K562 (cell line): ENCODE results near the gene ZCWPW1. TPM values are rescaled to one million over a fixed set of nuclear protein-coding genes. Genes with fewer than 3 reads are reported as not detected.

Source experiments
- CEBPB ChIP-seq: fragments of 450-650 bp; IDR thresholded peaks from 2 replicates; pipeline ENCODE4 v1.6.1; 2016; ENCODE audit warnings: missing genetic modification characterization, missing compliant biosample characterization
- DNMT1 ChIP-seq: fragments of 450-650 bp; IDR thresholded peaks from 2 replicates; pipeline ENCODE4 v1.6.1; 2016; ENCODE audit warnings: antibody characterized with exemption, mild to moderate bottlenecking
- ERF ChIP-seq: fragments of 450-650 bp; formaldehyde crosslinking; IDR thresholded peaks from 2 replicates; pipeline ENCODE4 v1.4.0; 2020; ENCODE audit warnings: mild to moderate bottlenecking, mixed read lengths
- GATAD2B ChIP-seq: fragments of 450-650 bp; IDR thresholded peaks from 2 replicates; pipeline ENCODE4 v1.6.1; 2017; ENCODE audit warnings: mild to moderate bottlenecking, borderline replicate concordance
- HEY1 ChIP-seq: fragments of 250-450 bp; sonication (Bioruptor Pico); IDR thresholded peaks from 2 replicates; pipeline ENCODE4 v1.5.0; 2020; ENCODE audit warnings: mild to moderate bottlenecking, moderate library complexity, borderline replicate concordance
- ILF3 ChIP-seq: fragments of 450-650 bp; IDR thresholded peaks from 2 replicates; pipeline ENCODE4 v1.6.1; 2018; ENCODE audit warnings: antibody characterized with exemption, mild to moderate bottlenecking, moderate library complexity, borderline replicate concordance
- MAFG ChIP-seq: fragments of 450-650 bp; conservative IDR thresholded peaks from 2 replicates; pipeline ENCODE4 v1.6.1; 2016; ENCODE audit warnings: missing genetic modification characterization, missing compliant biosample characterization
- TEAD2 ChIP-seq: fragments of 450-650 bp; IDR thresholded peaks from 2 replicates; pipeline ENCODE4 v1.6.1; 2016; ENCODE audit warnings: missing genetic modification characterization, control low read depth, missing compliant biosample characterization
- polyA plus RNA-seq, 8 experiments: library from polyadenylated mRNA; depleted of rRNA in 4 of 8; stranded (reverse) in 5 of 8; unstranded in 3 of 8; fragments of >200 nt; fragmentation: Nextera tagmentation in 2 of 8; fragmentation: Illumina TruSeq in 1 of 8; extraction: Ambion mirVana in 2 of 8; extraction: Trizol in 1 of 8; gene quantifications; 2 replicates each; pipeline versions ENCODE4 v1.2.1 to v1.2.3, GENCODE V29; 2011 to 2014; ENCODE audit warnings: inconsistent platforms in 1 of 8, missing spikeins in 1 of 8
- total RNA-seq, 7 experiments: library from RNA; depleted of rRNA in 6 of 7; stranded (reverse); fragments of >200 nt in 6 of 7; fragmentation: Illumina TruSeq in 2 of 7; extraction: Trizol in 2 of 7; gene quantifications; 2 replicates each; pipeline versions ENCODE4 v1.2.1 to v1.2.3, GENCODE V29; 2011 to 2021; ENCODE audit warnings: low replicate concordance in 1 of 7
- TF ChIP-seq, protein P1 (sequence below): fragments of 250-450 bp; sonication (Bioruptor Pico); IDR thresholded peaks from 2 replicates; pipeline ENCODE4 v1.5.0; 2020; ENCODE audit warnings: mild to moderate bottlenecking, borderline replicate concordance
- TF ChIP-seq, protein P2 (sequence below): fragments of 450-650 bp; IDR thresholded peaks from 2 replicates; pipeline ENCODE4 v1.6.1; 2016; ENCODE audit warnings: mild to moderate bottlenecking, moderate library complexity

ZCWPW1 gene
- total and polyA plus RNA-seq, 9 of the 15 experiments (the other 6 are each of a cell fraction or from before 2014, with no cell fraction given): 0.18 to 1.7 (median 1.2) TPM

DNA sequence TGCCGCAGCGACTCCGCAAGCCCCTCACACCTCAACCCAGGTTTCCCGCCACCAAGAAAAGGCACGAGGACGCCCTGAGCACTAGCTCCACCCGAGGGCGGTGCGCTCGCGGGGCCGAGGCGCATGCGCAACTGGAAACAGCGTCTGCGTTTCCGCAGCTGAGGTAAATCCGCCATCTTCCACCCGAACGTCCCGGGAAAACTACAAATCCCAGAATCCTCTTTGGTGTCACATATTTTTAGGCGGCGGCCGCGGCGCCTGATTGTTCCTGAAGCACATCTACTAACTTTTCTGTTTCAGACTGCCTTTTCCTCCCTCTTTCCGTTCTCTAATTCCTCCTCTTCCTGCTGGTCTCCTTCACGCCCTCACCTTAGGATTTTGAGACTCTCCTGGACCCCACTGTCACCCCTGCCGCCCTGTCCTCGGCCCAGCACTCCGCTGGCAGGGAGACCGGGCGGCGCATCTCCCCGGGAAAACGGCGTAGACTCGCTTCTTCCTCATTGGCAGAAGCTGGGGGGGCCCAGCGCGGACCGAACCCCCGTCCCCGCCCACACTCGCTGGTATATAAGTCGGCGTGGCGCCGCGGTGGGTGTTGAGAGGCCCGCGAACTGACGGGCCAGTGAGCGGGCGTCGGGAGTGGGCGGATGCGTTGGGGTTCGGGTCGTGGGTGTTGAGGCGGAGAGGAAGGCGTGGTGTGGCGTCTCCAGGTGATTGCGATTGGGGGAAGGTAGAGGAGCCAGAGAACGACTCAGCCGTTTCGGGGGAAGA is at the start of gene ZCWPW1 (continued):
- TF ChIP-seq ERF (peak; percentile 90), GATAD2B (peak; percentile 87; the same call in 1 of the 2 replicates), ILF3 (peak; percentile 92; the same call in 1 of the 2 replicates), CEBPB (tag) (no peak), MAFG (tag) (no peak), HEY1 (CRISPR knock-in tag) (no peak), TEAD2 (0 out of 2 replicates have a peak, but pooled peaks have one; percentile 34), DNMT1 (0 out of 2 replicates have a peak, but pooled peaks have one; percentile 50)
- TF ChIP-seq, protein P1, sequence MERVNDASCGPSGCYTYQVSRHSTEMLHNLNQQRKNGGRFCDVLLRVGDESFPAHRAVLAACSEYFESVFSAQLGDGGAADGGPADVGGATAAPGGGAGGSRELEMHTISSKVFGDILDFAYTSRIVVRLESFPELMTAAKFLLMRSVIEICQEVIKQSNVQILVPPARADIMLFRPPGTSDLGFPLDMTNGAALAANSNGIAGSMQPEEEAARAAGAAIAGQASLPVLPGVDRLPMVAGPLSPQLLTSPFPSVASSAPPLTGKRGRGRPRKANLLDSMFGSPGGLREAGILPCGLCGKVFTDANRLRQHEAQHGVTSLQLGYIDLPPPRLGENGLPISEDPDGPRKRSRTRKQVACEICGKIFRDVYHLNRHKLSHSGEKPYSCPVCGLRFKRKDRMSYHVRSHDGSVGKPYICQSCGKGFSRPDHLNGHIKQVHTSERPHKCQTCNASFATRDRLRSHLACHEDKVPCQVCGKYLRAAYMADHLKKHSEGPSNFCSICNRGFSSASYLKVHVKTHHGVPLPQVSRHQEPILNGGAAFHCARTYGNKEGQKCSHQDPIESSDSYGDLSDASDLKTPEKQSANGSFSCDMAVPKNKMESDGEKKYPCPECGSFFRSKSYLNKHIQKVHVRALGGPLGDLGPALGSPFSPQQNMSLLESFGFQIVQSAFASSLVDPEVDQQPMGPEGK (CRISPR knock-in tag): peak; percentile 86; the same call in 1 of the 2 replicates
- TF ChIP-seq, protein P2, sequence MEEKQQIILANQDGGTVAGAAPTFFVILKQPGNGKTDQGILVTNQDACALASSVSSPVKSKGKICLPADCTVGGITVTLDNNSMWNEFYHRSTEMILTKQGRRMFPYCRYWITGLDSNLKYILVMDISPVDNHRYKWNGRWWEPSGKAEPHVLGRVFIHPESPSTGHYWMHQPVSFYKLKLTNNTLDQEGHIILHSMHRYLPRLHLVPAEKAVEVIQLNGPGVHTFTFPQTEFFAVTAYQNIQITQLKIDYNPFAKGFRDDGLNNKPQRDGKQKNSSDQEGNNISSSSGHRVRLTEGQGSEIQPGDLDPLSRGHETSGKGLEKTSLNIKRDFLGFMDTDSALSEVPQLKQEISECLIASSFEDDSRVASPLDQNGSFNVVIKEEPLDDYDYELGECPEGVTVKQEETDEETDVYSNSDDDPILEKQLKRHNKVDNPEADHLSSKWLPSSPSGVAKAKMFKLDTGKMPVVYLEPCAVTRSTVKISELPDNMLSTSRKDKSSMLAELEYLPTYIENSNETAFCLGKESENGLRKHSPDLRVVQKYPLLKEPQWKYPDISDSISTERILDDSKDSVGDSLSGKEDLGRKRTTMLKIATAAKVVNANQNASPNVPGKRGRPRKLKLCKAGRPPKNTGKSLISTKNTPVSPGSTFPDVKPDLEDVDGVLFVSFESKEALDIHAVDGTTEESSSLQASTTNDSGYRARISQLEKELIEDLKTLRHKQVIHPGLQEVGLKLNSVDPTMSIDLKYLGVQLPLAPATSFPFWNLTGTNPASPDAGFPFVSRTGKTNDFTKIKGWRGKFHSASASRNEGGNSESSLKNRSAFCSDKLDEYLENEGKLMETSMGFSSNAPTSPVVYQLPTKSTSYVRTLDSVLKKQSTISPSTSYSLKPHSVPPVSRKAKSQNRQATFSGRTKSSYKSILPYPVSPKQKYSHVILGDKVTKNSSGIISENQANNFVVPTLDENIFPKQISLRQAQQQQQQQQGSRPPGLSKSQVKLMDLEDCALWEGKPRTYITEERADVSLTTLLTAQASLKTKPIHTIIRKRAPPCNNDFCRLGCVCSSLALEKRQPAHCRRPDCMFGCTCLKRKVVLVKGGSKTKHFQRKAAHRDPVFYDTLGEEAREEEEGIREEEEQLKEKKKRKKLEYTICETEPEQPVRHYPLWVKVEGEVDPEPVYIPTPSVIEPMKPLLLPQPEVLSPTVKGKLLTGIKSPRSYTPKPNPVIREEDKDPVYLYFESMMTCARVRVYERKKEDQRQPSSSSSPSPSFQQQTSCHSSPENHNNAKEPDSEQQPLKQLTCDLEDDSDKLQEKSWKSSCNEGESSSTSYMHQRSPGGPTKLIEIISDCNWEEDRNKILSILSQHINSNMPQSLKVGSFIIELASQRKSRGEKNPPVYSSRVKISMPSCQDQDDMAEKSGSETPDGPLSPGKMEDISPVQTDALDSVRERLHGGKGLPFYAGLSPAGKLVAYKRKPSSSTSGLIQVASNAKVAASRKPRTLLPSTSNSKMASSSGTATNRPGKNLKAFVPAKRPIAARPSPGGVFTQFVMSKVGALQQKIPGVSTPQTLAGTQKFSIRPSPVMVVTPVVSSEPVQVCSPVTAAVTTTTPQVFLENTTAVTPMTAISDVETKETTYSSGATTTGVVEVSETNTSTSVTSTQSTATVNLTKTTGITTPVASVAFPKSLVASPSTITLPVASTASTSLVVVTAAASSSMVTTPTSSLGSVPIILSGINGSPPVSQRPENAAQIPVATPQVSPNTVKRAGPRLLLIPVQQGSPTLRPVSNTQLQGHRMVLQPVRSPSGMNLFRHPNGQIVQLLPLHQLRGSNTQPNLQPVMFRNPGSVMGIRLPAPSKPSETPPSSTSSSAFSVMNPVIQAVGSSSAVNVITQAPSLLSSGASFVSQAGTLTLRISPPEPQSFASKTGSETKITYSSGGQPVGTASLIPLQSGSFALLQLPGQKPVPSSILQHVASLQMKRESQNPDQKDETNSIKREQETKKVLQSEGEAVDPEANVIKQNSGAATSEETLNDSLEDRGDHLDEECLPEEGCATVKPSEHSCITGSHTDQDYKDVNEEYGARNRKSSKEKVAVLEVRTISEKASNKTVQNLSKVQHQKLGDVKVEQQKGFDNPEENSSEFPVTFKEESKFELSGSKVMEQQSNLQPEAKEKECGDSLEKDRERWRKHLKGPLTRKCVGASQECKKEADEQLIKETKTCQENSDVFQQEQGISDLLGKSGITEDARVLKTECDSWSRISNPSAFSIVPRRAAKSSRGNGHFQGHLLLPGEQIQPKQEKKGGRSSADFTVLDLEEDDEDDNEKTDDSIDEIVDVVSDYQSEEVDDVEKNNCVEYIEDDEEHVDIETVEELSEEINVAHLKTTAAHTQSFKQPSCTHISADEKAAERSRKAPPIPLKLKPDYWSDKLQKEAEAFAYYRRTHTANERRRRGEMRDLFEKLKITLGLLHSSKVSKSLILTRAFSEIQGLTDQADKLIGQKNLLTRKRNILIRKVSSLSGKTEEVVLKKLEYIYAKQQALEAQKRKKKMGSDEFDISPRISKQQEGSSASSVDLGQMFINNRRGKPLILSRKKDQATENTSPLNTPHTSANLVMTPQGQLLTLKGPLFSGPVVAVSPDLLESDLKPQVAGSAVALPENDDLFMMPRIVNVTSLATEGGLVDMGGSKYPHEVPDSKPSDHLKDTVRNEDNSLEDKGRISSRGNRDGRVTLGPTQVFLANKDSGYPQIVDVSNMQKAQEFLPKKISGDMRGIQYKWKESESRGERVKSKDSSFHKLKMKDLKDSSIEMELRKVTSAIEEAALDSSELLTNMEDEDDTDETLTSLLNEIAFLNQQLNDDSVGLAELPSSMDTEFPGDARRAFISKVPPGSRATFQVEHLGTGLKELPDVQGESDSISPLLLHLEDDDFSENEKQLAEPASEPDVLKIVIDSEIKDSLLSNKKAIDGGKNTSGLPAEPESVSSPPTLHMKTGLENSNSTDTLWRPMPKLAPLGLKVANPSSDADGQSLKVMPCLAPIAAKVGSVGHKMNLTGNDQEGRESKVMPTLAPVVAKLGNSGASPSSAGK: peak; percentile 100
